DND-41 (cell line): ENCODE data around the gene PPP2R3C.
"Not testable (repeated sequence)": the region's sequence is repeated elsewhere in the genome, so short reads cannot be mapped to it uniquely, and the experiment has no call there.

Experiments used
- ATAC-seq: fragments of 200-7000 bp; cut with Tn5 transposase; 3 replicates; pipeline ENCODE4 v1.9.1; 2021; ENCODE audit warnings: low read depth; ENCODE audit not compliant: insufficient read depth
- DNase-seq: peaks from one replicate; pipeline ENCODE4 v3.0.0-alpha.2; 2020
- H2AFZ ChIP-seq: 2 replicates; pipeline ENCODE4 v1.6.0; 2012; ENCODE audit warnings: low read depth, low read length
- H3K27ac ChIP-seq: 2 replicates; pipeline ENCODE4 v1.5.1; 2012; ENCODE audit warnings: low read length, inconsistent platforms
- H3K27me3 ChIP-seq: fragments of 200-600 bp; sonication (generic); 2 replicates; pipeline ENCODE4 v1.6.0; 2012; ENCODE audit warnings: low read length, mild to moderate bottlenecking, inconsistent platforms; ENCODE audit not compliant: insufficient read depth, poor library complexity
- H3K36me3 ChIP-seq: 2 replicates; pipeline ENCODE4 v1.5.1; 2012; ENCODE audit warnings: low read length, inconsistent platforms; ENCODE audit not compliant: insufficient read depth
- H3K4me1 ChIP-seq: 2 replicates; pipeline ENCODE4 v1.5.1; 2012; ENCODE audit warnings: mild to moderate bottlenecking, low read length; ENCODE audit not compliant: insufficient read depth
- H3K4me2 ChIP-seq: 2 replicates; pipeline ENCODE4 v1.6.0; 2012; ENCODE audit warnings: mild to moderate bottlenecking, moderate library complexity, low read length, inconsistent platforms; ENCODE audit not compliant: insufficient read depth
- H3K4me3 ChIP-seq, 2 experiments: fragments of 200-600 bp in 1 of 2; shearing (Covaris generic) in 1 of 2; 2 replicates each; pipeline ENCODE4 v1.5.1; 2012 to 2016; ENCODE audit warnings: inconsistent platforms in 2 of 2, low read length in 2 of 2, mild to moderate bottlenecking in 2 of 2, low read depth in 1 of 2, moderate library complexity in 1 of 2
- H3K79me2 ChIP-seq: 2 replicates; pipeline ENCODE4 v1.6.0; 2012; ENCODE audit warnings: low read length, inconsistent platforms; ENCODE audit not compliant: insufficient read depth
- H3K9ac ChIP-seq: 2 replicates; pipeline ENCODE4 v1.6.0; 2012; ENCODE audit warnings: low read depth, mild to moderate bottlenecking, inconsistent platforms, low read length, moderate library complexity
- H3K9me3 ChIP-seq: 2 replicates; pipeline ENCODE4 v1.5.1; 2012; ENCODE audit warnings: low read length, moderate library complexity, mild to moderate bottlenecking, inconsistent platforms; ENCODE audit not compliant: insufficient read depth, severe bottlenecking
- H4K20me1 ChIP-seq: 2 replicates; pipeline ENCODE4 v1.6.0; 2012; ENCODE audit warnings: low read length; ENCODE audit not compliant: insufficient read depth
- CTCF ChIP-seq: IDR thresholded peaks from 2 replicates; pipeline ENCODE4 v1.5.1; 2012; ENCODE audit warnings: borderline replicate concordance, low read length, moderate library complexity, mild to moderate bottlenecking; ENCODE audit not compliant: poor library complexity, severe bottlenecking; ENCODE audit errors: extremely low read depth
- EZH2 ChIP-seq: IDR thresholded peaks from 3 replicates; pipeline ENCODE4 v1.6.1; 2012; ENCODE audit warnings: borderline replicate concordance, low read depth, mild to moderate bottlenecking, moderate library complexity, low read length, inconsistent platforms; ENCODE audit not compliant: severe bottlenecking

PPP2R3C gene

GRCh38 chr14:35107866-35108265, 13.9 kb downstream of the PPP2R3C start:
- H2AFZ ChIP-seq, result no peak overlapping the region
- H3K27me3 ChIP-seq, result no peaks in the 10 kb centered on the region
- TF ChIP-seq EZH2 (no peak), CTCF (no peak)
- H3K4me2 ChIP-seq, result no peak overlapping the region
- H4K20me1 ChIP-seq, result no peaks in the 10 kb centered on the region
- ATAC-seq (no peak), DNase-seq (no peak)
- H3K9ac ChIP-seq, result no peak overlapping the region
- no peak overlapping the region for H3K27ac ChIP-seq
- no peak overlapping the region for H3K4me3 ChIP-seq
- H3K79me2 ChIP-seq, result peaks cover 7% of the 10 kb centered on the region; the same call in 1 of the 2 replicates
- H3K36me3 ChIP-seq, result peaks cover 72% of the 10 kb centered on the region
- no peaks in the 10 kb centered on the region for H3K4me1 ChIP-seq
- H3K9me3 ChIP-seq, result peaks cover 3% of the 10 kb centered on the region

- not testable (repeated sequence) for H3K4me2 ChIP-seq, H3K79me2 ChIP-seq, H3K4me3 ChIP-seq, H3K9me3 ChIP-seq, ATAC-seq, DNase-seq, H3K27me3 ChIP-seq, H3K27ac ChIP-seq, H2AFZ ChIP-seq, H3K9ac ChIP-seq, H4K20me1 ChIP-seq, H3K4me1 ChIP-seq
- H3K36me3 ChIP-seq, result peaks cover 81% of the 10 kb centered on the region
Observed at GRCh38 chr14:35094645-35095044, 27.1 kb downstream of the PPP2R3C start.

- H3K79me2 ChIP-seq, result no peaks in the 10 kb centered on the region
- no peak overlapping the region for H3K4me2 ChIP-seq
- H3K27me3 ChIP-seq, result no peaks in the 10 kb centered on the region
- peaks cover 77% of the 10 kb centered on the region for H3K36me3 ChIP-seq
- no peak overlapping the region for H2AFZ ChIP-seq
- no peak overlapping the region for H3K4me3 ChIP-seq
- TF ChIP-seq CTCF (no peak), EZH2 (no peak)
- no peaks in the 10 kb centered on the region for H4K20me1 ChIP-seq
- H3K4me1 ChIP-seq, result no peaks in the 10 kb centered on the region
- ATAC-seq (no peak), DNase-seq (no peak)
- no peak overlapping the region for H3K27ac ChIP-seq
- no peak overlapping the region for H3K9ac ChIP-seq
- no peaks in the 10 kb centered on the region for H3K9me3 ChIP-seq
Observed at GRCh38 chr14:35088514-35088913, 33.3 kb downstream of the PPP2R3C start.

- no peak overlapping the region for H2AFZ ChIP-seq
- H3K4me3 ChIP-seq, result no peak overlapping the region
- no peak overlapping the region for H3K9ac ChIP-seq
- no peak overlapping the region for H3K27ac ChIP-seq
- no peaks in the 10 kb centered on the region for H3K79me2 ChIP-seq
- H3K4me1 ChIP-seq, result no peaks in the 10 kb centered on the region
- no peaks in the 10 kb centered on the region for H4K20me1 ChIP-seq
- no peak for ATAC-seq
- no peak overlapping the region for H3K4me2 ChIP-seq
- no peak for DNase-seq
- H3K36me3 ChIP-seq, result peaks cover 72% of the 10 kb centered on the region
- TF ChIP-seq EZH2 (no peak), CTCF (no peak)
- H3K9me3 ChIP-seq, result no peaks in the 10 kb centered on the region
- no peaks in the 10 kb centered on the region for H3K27me3 ChIP-seq
Observed at GRCh38 chr14:35085441-35085840, 36.3 kb downstream of the PPP2R3C start.
